Esophagus muscularis mucosa (tissue), 2 donors: ENCODE results near the gene SMIM22.

Experiments used
- EP300 ChIP-seq: sonication (generic); formaldehyde crosslinking; IDR thresholded peaks from one replicate; pipeline ENCODE4 v1.6.1; 2017; ENCODE audit warnings: antibody characterized with exemption
- POLR2A ChIP-seq: fragments of 450-650 bp; IDR thresholded peaks from one replicate; pipeline ENCODE4 v1.6.1; 2017; ENCODE audit warnings: antibody characterized with exemption, moderate library complexity, mild to moderate bottlenecking, low read depth

DNA sequence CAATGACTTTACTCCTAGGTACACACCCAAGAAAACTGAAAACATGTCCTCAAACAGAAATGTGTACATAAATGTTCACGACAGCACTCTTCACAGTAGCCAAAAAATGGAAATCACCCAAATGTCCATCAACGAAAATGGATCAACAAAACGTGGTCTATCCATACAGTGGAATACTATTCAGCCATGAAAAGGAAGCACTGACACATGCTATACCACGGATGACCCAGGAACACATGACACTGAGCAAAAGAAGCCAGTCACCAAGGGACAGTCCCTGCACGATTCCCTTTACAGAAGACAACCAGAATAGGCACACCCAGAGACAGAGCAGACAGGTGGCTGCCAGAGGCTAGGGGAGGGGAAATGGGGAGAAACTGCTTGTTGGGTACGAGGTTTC is 39.5 kb upstream of the SMIM22 start:
- TF ChIP-seq POLR2A (no peak), EP300 (no peak)
